GM10847 (cell line): ENCODE measurements around the gene ING5.

Experiments
- POLR2A ChIP-seq: IDR thresholded peaks from 2 replicates; pipeline ENCODE4 v1.6.1; 2011; ENCODE audit not compliant: insufficient read length; ENCODE audit errors: extremely low read depth

ING5 gene

DNA sequence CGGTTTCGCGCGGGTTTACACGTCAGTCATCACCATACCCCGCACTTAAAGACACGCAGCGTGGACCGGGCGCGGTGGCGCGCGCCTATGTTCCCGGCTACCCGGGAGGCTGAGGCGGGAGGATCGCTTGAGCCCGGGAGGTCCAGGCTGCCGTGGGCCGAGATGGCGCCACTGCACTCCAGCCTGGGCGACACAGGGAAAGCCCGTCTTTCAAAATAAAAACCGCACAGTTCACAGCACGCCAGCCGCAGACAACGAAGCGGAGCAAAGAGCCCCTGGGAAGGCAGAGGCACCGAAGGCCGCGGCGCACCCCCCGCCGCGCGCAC is 15.6 kb upstream of the ING5 start:
- no peak for TF ChIP-seq POLR2A

DNA sequence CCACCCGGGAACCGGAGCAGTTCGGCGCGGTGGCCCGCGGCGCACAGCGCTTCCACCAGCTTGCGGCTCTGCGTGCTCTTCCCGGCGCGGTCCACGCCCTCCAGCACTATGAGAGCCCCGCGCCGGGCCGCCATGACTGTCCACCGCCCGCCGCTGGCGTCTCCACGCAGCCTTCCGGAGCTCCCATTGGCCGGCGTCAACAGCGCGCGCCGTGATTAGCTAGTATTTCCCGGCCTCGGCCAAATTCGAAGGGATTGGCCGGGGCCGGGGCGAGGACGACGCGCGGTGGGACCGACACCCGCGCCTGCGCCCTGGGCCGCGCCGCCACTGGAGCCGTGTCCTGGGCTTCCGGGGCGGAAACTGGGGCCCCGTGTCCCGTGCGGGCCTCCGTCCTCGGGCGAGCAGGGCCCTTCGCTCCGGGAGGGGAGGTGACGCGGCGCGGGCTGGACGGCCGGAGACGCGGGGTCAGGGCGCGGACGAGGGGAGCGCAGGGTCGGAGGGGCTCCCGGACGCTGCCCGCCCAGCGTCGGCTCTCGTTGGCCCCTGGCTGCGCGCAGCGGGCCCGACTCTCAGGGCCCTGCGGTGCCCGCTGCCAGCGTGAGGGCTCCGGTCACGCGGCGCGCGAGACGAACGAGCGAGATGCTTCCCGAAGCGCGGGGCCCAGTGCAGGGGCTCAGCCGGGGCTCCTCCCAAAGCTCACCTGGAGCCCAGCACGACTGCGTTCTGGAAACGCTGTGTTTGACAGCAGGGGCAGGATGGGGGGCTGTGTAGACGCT is 15.0 kb upstream of the ING5 start, which contains the start of gene DTYMK:
Gene DTYMK, minus strand, starts transcription at position 166 of the 776 bp plus-strand sequence. Its CDS starts 32 bp downstream, at position 134.
- peak; percentile 83 for TF ChIP-seq POLR2A

DNA sequence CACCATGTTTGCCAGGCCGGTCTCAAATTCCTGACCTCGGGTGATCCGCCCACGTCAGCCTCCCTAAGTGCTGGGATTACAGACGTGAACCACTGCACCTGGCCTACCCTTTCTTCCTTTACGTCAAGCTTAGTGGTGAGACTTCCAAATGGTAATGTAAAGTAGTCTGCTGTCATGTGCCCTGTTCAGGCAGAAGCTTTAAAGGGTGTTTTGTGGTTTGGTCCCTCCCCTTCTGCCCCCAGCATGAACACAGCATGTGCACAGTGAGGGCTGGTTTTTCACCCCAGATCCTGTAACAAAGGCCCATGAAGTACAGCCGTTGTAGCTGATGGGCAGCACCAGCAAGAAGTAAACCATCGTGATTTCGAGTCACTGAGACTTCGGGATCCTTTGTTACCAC is 12.5 kb upstream of the ING5 start:
- no peak for TF ChIP-seq POLR2A

GRCh38 chr2:241690202-241690717 is 11.6 kb upstream of the ING5 start:
- TF ChIP-seq POLR2A: no peak

GRCh38 chr2:241692448-241692847 is 9.4 kb upstream of the ING5 start:
- no peak for TF ChIP-seq POLR2A

DNA sequence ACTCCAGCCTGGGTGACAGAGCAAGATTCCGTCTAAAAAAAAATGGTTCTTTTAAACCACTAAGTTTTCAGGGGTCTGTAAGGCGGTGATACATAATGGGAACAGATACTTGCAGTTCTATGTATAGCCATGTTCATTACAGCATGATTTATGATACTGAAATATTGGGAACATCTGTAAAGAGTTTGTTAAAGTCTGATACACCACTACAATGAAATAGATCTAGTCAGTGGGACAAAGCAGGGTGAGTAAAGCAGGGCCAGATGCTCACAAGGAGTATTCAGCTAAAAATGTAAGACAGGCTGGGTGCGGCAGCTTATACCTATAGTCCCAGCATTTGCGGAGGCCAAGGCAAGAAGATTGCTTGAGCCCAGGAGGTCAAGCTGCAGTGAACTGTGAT is 6.2 kb upstream of the ING5 start:
- TF ChIP-seq POLR2A: no peak

DNA sequence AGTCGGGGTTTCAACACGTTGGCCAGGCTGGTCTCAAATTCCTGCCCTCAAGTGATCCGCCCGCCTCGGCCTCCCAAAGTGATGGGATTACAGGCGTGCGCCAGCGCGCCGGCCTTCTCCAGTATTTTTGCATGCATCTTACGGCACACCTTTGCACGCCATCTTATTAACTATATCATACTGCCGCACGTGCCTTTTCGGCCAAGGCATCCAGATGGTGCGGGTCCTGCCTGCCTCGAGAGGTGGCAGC is 765 bp upstream of the ING5 start:
- TF ChIP-seq POLR2A: no peak

GRCh38 chr2:241702155-241703031 is 554 bp downstream of the ING5 start:
- peak; percentile 29 for TF ChIP-seq POLR2A

DNA sequence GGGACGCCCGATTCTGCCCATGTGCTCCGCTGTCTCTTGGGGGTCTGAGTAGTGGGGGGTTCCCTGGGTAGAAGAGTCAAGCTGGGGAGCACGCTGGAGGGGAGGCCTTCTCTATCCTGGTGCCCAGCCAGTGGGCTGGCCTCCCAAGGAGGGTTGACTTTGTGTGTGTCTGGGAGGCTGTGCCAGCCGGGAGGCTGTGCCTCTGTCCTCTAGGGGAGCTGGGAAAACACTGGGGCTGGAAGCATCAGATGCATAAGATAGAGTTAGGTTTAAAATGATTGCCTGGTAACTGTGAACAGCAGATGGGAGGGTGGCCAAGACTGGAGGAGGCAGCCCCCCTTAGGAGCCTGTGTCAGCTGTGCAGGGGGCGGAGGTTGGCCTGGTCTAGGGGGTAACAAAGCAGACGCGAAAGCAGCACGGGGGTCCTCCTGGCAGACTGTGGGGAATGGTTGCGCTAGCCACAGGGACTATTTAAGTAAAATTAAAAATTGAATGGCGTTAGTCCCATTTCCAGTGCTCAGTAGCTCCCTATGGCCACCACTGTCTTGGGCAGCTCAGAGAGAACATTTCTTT is 1.3 kb downstream of the ING5 start:
- TF ChIP-seq POLR2A: no peak

GRCh38 chr2:241706537-241706936 is 4.7 kb downstream of the ING5 start:
- TF ChIP-seq POLR2A: no peak

DNA sequence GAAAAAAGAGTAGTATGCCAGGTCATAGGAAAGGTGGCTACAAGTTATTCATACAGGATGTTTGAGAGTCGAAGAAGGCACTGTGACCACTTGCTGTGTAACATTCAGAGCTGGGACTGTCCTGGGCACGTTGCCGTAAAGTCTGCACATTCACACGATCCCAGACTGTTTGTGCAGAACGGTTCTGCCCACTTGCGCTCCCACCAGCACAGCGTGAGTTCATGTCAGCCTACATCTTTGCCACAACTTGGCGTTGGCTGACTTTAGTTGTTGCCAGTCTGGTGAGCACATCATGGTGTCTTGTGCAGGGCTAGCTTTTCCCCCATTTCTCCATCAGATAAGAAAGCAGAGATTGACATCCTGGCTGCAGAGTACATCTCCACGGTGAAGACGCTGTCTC is 7.0 kb downstream of the ING5 start:
- TF ChIP-seq POLR2A: no peak

DNA sequence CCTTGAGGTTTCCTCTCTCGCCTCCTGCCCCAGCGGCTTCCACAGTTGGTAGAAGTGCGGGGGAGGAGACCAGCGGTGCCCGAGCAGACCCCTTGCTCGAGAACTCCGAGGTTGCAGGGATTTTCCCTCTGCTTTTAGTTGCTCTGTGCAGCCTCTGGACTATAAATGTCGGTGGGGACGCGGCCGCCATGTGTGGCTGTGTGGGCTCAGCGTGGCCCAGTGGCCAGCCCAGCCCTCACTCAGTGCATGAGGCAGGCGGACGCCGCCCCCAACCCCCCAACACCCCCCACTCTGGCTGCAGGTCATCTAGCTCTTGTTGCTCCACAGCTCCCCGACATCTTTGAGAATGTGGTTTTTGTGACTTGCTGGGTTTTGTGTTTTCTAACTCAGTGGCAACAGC is 17.3 kb downstream of the ING5 start:
- no peak for TF ChIP-seq POLR2A

DNA sequence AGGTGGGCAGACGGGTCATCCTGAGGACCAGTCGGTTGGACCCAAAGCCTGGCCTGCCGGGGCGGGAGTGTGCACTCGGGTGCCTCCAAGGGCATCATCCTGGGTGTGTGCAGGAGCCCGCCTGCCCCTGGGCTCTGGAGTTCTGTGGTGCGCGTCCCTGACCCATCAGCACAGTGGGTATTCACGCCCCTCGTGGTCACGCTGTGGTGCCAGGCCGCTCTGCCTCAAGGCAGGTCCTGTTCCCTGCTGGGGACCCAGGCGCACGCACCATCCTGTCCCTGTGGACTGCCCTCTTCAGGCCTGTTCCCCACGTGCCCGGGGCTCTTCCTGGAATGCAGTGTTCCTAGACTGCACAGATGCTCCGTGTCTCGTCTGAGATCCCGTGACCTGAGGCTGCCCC is 18.3 kb downstream of the ING5 start:
- TF ChIP-seq POLR2A: no peak

GRCh38 chr2:241720560-241720959 is 18.7 kb downstream of the ING5 start:
- no peak for TF ChIP-seq POLR2A

GRCh38 chr2:241721852-241722251 is 20.0 kb downstream of the ING5 start:
- no peak for TF ChIP-seq POLR2A

DNA sequence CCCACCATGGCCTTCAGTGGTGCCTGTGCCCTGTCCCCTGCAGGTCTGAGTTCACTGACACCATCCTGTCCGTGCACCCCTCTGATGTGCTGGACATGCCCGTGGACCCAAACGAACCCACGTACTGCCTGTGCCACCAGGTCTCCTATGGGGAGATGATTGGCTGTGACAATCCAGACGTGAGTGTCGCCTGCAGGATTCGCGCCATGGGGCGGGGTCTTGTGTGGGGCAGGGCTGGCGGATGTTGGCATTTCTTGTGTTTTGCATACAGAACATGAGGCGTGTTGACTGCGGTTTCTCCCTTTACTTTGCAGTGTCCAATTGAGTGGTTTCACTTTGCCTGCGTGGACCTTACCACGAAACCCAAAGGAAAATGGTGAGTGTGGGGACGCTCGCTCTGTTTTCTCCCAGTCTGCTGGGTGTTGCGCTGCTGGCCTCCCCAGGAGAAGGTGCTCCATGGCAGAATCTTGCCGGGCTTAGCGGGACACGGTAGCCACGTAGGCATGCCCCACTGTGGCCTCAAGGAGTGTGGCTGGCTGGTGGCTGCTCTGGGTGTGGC is 21.1 kb downstream of the ING5 start:
- TF ChIP-seq POLR2A: no peak
